RWPE1 (cell line): ENCODE results near the gene CSPG5.

Experiments used
- CTCF ChIA-PET: fragments of 350-600 bp; sonication (Branson Sonifier 250); formaldehyde crosslinking; extraction: SDS; loops from one replicate; lab custom pipeline; 2021; lab: Yijun Ruan, JAX
- POLR2A ChIA-PET: fragments of 400-600 bp; formaldehyde crosslinking; extraction: SDS; loops from one replicate; lab custom pipeline; 2020; ENCODE audit warnings: antibody characterized with exemption; ENCODE audit not compliant: low non-redundant PET; lab: Yijun Ruan, JAX
- DNase-seq: peaks from one replicate; pipeline ENCODE4 v3.0.0; 2012; ENCODE audit warnings: low spot score
- H3K27ac ChIP-seq: fragments of 450-650 bp; 2 replicates; pipeline ENCODE4 v1.5.1; 2017
- CTCF ChIP-seq: fragments of 450-650 bp; conservative IDR thresholded peaks from 2 replicates; pipeline ENCODE4 v1.5.1; 2017; ENCODE audit warnings: low read depth, mild to moderate bottlenecking

CSPG5 gene

GRCh38 chr3:47571391-47572175 lies 7.1 kb downstream of the CSPG5 start:
- no peak overlapping the region for H3K27ac ChIP-seq
- TF ChIP-seq CTCF, result no peak
- ChIA-PET CTCF (no interaction called here), POLR2A (no interaction called here)
- DNase-seq, result no peak

GRCh38 chr3:47568901-47569300 lies 9.8 kb downstream of the CSPG5 start:
- TF ChIP-seq CTCF, result no peak
- ChIA-PET CTCF (no interaction called here), POLR2A (no interaction called here)
- DNase-seq, result no peak
- H3K27ac ChIP-seq, result no peak overlapping the region

GRCh38 chr3:47567149-47567548 lies 11.5 kb downstream of the CSPG5 start:
- ChIA-PET CTCF (no interaction called here), POLR2A (interaction anchor here (0.5 kb wide), 1 partner anchor 994 kb away, joined by 9 read pairs; no protein-coding TSS in a partner anchor)
- DNase-seq, result no peak
- no peak overlapping the region for H3K27ac ChIP-seq
- TF ChIP-seq CTCF, result no peak

- no peak for TF ChIP-seq CTCF
- no peak for DNase-seq
- CTCF ChIA-PET, result no interaction called here
- POLR2A ChIA-PET, result no interaction called here
- no peak overlapping the region for H3K27ac ChIP-seq
Measured at GRCh38 chr3:47566667-47567066, 12.0 kb downstream of the CSPG5 start.

- CTCF ChIA-PET, result no interaction called here
- DNase-seq, result no peak
Measured at GRCh38 chr3:47565734-47566550, 12.7 kb downstream of the CSPG5 start.

More at GRCh38 chr3:47565734-47566550, 12.7 kb downstream of the CSPG5 start:
- no peak for TF ChIP-seq CTCF
- no peak overlapping the region for H3K27ac ChIP-seq
- POLR2A ChIA-PET, result no interaction called here
